GM12892 (cell line): Measurements from ENCODE around the gene PPP1R9A.

ENCODE experiments used
- POLR2A ChIP-seq: IDR thresholded peaks from 2 replicates; pipeline ENCODE4 v1.6.1; 2011; ENCODE audit warnings: low read depth, low read length, control low read depth
- POLR2AphosphoS5 ChIP-seq: IDR thresholded peaks from 2 replicates; pipeline ENCODE4 v1.6.1; 2011; ENCODE audit warnings: low read depth, low read length, control low read depth

GRCh38 chr7:94970085-94970576 is 62.7 kb downstream of the PPP1R9A start:
- TF ChIP-seq POLR2AphosphoS5 (no peak), POLR2A (no peak)
